ENCODE results near the gene EBF3.

EBF3 gene

GRCh38 chr10:129963641-129964501 lies at the start of gene EBF3:
TSS of gene EBF3 (minus strand) at chr10:129964274. CDS start at chr10:129963768, 506 bp downstream.
- TF ChIP-seq CTCF (IDR thresholded peaks at IDR 0.05; ENCODE audit: low read depth, low read length, missing control alignments) = no peak
- peak within 1 kb of the TSS; percentile 28; the same call in 1 of the 2 replicates for H3K4me3 ChIP-seq (replicated peaks; ENCODE audit: low read depth, low read length)
- DNase-seq (ENCODE audit: extremely low read depth, low read depth) = no peak

GRCh38 chr10:130013335-130014262 lies 49.5 kb upstream of the EBF3 start:
- H3K4me3 ChIP-seq (replicated peaks; ENCODE audit: low read depth, low read length) = no peak overlapping the region
- TF ChIP-seq CTCF (IDR thresholded peaks at IDR 0.05; ENCODE audit: low read depth, low read length, missing control alignments) = no peak
- no peak for DNase-seq (ENCODE audit: extremely low read depth, low read depth)

- TF ChIP-seq CTCF (IDR thresholded peaks at IDR 0.05; ENCODE audit: low read depth, low read length, missing control alignments) = no peak
- no peak overlapping the region for H3K4me3 ChIP-seq (replicated peaks; ENCODE audit: low read depth, low read length)
- DNase-seq (ENCODE audit: extremely low read depth, low read depth) = no peak
Observed at GRCh38 chr10:130012129-130012528, 48.1 kb upstream of the EBF3 start.

- H3K4me3 ChIP-seq (replicated peaks; ENCODE audit: low read depth, low read length) = no peak overlapping the region
- TF ChIP-seq CTCF (IDR thresholded peaks at IDR 0.05; ENCODE audit: low read depth, low read length, missing control alignments) = no peak
- no peak for DNase-seq (ENCODE audit: extremely low read depth, low read depth)
Observed at GRCh38 chr10:130010653-130011052, 46.6 kb upstream of the EBF3 start.

- no peak for DNase-seq (ENCODE audit: extremely low read depth, low read depth)
- H3K4me3 ChIP-seq (replicated peaks; ENCODE audit: low read depth, low read length) = no peak overlapping the region
- TF ChIP-seq CTCF (IDR thresholded peaks at IDR 0.05; ENCODE audit: low read depth, low read length, missing control alignments) = no peak
Observed at GRCh38 chr10:130009228-130009627, 45.2 kb upstream of the EBF3 start.

- no peak for DNase-seq (ENCODE audit: extremely low read depth, low read depth)
- TF ChIP-seq CTCF (IDR thresholded peaks at IDR 0.05; ENCODE audit: low read depth, low read length, missing control alignments) = no peak
- H3K4me3 ChIP-seq (replicated peaks; ENCODE audit: low read depth, low read length) = no peak overlapping the region
Observed at GRCh38 chr10:130003787-130004613, 39.9 kb upstream of the EBF3 start.
